Measurements from ENCODE around the gene NDC80. TPM values are rescaled to one million over a fixed set of nuclear protein-coding genes. Genes with fewer than 3 reads are reported as not detected.
"Not testable (repeated sequence)": the region's sequence is repeated elsewhere in the genome, so short reads cannot be mapped to it uniquely, and the experiment has no call there.

Gene NDC80
- polyA plus RNA-seq (2013, experiment 1 of 2; ENCODE audit: insufficient read length) = 54.4 TPM
- polyA plus RNA-seq (2013, experiment 2 of 2; ENCODE audit: insufficient read length) = 5.9 TPM

DNA sequence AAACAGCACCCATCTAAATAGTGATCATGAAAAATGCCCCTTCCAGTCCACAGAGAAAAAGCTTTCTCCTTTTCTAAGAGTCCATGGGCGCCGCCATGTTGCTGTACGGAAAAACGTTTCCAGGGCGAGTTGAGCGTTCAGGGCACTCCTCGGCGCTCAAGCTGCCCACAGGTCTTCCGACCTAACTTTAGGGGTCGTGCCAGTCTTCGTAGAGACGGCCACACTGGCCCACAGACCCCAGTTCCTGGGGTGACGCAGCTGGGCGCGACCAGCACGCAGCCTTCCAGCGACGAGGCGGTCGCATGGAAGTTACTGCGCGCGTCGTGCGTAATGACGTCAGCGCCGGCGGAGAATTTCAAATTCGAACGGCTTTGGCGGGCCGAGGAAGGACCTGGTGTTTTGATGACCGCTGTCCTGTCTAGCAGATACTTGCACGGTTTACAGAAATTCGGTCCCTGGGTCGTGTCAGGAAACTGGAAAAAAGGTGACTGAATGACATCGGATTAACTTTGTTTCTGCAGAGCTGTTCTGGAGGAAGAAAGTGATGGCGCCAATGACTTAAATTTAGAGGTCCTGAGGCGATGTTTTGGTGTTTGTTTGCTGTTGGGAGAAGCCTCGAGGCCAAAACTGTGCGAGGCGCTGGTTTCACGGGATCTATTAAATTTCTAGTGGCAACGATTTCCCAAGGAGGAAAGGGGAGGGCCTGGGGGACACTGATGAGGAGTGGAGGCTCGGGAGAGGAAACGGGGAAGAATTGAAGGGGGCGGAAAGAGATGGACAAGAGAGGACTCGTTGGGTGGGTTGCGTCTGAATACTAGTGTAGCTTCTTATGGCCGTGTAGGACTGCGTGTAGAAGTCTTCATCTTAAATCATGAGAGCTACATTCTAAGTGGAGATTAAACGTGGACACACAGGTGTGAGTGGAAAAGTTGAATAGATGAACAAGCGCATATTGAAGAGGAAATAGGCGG is at the start of gene NDC80, which contains the start of gene METTL4:
Gene NDC80 (plus strand): TSS at position 358 of the 971 bp plus-strand sequence. CDS start 1,429 bp downstream, outside the sequence.
Gene METTL4 (minus strand): TSS at position 306 of the 971 bp plus-strand sequence. CDS start 4,289 bp downstream, outside the sequence.
- DNase-seq = peak; percentile 89

DNA sequence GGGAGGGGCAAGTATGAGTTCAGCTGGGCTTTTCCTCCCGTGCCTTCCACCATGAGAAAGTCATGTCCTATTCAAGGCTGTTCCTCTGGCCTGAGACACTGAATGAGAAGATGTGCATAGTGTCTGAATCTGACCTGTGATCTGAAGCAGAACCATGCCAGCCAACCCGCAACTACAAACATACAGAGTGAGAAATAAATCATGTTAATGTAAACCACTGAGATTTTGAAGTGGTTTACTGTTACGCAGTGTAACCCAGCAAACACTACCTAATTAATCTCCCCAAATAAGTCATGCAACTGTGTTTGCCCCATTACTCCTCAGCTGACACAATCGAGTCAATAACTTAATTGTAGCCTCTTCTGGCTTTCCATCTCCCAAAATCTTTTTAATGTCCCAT is 49.2 kb upstream of the NDC80 start:
- DNase-seq = no peak

DNA sequence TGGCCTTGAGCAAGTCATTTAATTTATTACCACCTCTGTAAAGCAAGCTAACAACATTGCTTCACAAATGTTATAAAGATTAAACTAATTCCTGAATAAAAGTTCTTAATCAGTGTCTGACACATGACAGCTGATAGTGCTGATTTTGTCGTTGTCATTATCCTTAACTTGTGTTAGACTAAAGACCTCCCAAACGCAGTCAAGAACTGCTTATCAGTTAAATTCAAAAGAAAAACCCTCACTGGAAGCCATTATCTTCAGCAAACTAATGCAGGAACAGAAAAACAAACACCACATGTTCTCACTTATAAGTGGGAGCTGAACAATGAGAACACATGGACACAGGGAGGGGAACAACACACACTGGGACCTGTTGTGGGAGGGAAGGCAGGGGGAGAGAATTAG is 46.6 kb upstream of the NDC80 start:
- not testable (repeated sequence) for DNase-seq

DNA sequence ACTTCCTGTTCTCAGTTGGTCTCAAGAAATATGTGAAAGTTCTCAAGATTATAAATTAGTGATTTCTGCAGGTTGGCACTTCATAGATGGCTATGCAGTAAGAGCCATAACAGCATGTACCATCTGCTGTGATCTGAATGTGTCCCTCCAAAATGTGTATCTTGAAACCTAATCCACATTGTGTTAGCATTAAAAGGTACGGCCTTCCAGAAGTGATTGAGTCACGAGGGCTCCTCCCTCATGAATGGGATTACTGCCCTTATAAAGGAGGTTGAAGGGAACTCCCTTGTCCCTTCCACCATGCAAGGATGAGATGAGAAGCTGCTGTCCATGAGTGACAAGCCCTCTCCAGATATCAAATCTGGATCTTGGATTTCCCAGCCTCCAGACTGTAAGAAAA is 45.0 kb upstream of the NDC80 start:
- no peak for DNase-seq

DNA sequence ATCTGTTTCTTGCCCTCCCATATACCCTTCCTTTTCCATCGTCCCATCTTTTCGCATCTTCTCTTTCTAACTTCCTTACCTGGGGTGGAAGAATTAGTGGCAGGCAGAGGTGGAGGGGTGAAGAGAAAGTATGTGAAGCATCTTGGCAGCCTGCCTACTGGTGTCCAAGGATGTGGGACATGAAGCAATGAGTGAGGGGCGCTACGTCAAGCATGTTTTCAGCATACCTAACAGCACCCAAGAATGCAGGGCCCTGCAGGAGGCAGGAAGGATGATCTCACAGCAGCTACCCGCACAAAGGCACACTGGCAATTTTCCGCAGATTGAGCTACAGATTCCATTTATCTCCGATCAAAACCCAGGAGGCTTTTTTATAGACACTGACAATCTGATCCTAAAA is 42.2 kb upstream of the NDC80 start:
- peak; percentile 52 for DNase-seq

DNA sequence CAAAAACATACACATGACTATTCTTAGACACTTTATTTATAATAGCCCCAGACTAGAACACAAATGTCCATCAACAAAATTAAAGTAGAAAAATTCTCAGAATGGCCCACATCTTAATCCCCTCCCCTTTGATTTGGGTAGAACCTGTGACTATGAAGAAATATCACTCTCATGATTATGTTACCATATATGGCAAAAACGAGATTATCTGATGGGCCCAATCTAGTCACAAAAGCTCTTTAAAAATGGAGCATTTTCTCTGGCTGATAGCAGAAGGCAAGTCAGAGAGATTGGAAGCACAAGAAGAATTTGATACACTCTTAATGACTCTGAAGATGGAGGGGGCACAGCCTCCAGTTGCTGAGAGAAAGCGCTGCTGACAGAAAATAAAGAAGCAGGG is 39.6 kb upstream of the NDC80 start:
- DNase-seq = no peak

DNA sequence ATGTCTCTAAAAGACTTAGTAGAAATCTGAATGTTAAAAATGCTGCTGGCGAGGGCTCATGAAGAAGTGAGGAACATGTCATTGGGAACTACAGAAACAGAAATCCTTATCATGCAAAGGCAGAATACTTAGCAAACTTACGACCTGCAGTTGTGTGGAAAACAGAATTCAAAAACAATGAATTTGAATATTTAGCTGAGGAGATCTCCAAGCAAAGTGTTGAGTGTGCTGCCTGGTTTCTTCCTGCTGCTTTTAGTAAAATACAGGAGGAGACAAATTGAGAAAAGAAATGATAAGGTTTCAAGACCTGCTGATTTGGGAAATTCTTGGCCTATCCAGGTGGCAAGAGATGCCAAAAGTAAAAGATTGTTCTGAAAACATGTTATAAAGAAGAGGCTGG is 38.6 kb upstream of the NDC80 start:
- no peak for DNase-seq

DNA sequence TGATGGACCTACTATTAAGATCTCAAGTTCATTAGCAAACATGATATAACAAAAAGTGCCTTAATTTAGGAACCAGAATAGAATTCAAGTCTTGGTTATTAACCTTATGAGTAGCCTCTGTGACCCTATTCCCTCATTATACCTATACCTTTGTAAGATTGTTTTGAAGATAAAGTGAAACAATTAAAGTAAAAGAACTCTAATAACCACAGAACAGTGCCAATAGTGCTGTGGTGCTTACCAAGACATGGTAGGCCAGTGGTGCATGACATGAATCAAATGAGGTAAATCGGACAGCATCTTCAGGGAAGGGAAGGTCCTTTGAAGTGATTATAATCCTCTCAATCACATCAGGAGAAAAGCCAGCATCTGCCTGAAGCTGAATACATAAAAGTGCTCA is 36.5 kb upstream of the NDC80 start:
- DNase-seq = no peak

DNA sequence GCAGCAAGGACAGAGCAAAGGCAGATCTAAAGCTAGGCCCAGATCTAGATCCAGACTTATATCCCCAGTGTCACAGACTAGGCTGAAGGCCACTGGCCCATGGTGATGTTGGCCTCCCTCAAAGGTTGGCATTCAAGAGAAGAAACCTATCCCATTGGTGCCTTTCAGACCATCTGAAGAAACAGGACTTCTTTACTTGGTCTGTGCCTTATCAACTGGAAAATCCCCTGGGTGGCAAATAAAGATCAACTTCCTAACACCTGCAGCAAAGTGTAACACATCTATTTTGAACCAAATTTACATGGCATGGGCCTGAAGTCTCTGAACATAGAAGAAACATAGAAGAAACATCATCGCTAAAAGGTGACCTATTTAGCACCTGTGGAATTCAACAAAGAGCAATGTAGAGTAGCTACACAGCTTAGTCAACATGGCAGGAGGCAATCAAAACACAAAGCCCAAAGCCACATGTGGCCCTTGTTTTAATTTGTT is 35.9 kb upstream of the NDC80 start:
- DNase-seq = no peak

DNA sequence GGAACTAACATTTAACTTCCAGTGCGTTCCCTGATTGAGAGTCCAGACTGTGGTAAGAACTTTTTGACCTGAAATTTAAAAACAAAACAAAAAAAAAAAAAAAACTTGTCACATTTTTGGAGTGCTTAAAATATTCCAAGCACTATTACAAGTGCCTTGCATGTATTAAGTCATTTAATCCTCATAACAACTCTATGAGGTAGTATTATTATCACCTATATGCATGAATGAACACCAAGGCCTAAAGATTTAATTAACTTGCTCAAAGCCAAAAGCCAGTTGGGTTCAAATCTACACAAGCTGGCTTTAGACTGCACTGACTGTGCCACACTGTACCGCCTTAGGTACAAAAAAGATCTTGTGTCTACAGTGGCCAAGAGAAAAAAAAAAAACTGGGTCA is 35.3 kb upstream of the NDC80 start:
- no peak for DNase-seq

DNA sequence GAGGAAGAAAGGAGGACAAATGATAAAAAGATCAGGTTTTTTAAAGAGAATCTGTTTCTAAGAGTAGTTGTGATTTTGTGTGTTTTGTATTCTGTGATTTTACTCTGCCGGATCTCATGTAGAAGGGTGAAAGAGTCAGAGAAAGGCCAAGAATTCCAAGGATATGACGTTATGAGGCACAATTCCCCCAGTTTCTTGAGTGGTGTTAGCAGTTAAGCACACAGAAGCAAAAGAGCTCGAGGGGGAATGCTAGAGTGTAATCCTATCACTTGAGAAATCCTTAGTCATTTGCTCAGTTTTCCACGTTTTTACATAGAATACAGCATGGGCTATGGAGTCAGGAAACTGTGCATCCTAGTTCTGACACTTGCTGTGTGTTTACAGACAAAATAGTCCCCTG is 34.9 kb upstream of the NDC80 start:
- DNase-seq = peak; percentile 82

DNA sequence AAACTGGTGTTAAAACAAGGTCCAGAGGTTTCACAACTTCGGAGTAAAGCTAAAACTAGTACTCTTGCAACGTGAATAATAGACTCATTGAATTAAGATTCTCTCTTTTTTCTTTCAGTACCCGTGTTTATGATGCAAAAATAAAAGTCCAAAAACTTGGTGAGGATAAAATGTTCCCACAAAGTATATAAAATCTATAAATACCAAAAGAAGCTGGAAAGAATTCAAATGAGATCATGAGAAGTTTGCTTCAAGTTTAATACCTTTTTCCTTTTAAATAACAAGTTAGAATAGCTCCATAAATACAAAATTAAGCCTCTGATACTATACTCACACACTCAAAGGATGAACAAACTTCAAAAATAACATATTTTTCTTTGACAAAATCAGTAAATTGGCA is 34.1 kb upstream of the NDC80 start:
- DNase-seq = no peak

DNA sequence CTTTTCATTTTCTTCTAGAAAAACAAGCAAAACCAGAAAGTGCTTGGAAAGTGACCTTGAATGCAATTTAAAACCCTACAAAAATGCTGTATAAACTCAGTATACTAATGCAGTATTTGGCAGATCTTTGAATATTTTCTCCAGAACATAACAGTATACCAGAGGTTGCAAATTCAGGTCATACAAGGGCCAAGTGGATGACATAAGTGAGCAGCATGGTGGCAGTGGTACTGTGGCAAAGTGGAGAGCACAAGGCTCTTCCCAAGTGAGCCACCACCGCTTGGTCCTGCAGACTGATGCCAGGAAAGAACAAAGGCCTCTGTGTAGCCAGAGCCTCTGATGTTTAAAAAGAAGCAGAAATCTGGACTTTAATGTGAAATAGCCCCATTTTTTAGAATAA is 33.1 kb upstream of the NDC80 start:
- no peak for DNase-seq

DNA sequence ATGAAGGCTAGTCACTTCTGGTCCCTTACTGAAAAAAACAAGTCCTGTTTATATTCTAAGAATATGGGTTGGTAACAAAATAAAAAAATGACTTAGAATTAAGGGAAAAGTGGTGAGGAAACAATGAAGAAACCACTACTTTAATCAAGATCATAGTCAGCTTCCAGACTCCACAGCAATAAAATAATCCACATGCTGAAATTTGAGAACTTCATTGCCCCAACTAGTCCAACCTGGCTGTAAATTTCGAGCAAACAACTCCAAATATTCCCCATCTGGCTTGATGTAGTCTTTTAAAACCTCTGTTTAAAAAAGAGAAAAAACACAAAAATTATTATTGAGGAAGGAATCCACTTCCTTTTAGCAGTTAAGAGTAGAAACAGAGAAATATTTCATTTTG is 32.5 kb upstream of the NDC80 start:
- DNase-seq = no peak

DNA sequence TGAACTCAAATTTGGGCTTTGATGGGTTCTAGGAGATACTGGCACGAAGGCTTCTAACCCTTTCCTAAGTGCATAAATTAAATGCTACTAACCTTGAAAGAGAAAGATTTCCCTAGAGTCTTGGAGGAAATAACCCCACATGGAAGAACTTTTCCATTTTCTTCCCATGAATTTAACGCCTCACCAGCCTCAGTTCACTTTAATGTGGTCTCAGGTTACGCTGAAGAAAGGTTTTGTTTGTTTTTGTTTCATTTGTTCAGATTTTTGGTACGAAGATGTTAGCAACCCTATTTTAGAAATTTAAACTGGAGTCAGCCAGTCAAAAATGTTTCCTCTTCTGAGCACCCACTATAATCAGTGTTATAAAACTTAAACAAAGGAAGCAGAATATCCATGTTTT is 30.8 kb upstream of the NDC80 start:
- no peak for DNase-seq

DNA sequence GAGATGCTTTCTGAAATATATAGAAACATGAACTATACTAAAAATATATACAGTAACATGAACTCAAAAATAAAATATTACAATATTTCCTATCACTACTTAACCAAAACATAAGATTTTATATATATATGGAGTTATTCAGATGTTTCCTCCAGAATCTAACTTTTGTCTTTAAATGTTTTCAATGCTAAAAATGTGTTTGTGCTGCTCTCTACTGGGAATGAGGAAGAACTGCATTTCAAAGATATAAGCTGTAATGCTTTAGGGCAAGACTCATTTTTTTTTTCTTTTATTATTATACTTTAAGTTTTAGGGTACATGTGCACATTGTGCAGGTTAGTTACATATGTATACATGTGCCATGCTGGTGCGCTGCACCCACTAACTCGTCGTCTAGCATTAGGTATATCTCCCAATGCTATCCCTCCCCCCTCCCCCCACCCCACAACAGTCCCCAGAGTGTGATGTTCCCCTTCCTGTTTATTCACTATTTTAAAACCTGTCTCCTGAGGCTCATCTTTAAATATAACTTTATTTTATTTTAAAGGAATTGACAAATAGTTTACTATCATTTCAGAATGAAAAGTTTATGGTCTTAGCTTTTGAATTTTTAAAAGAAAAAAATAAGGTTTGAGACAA is 29.3 kb upstream of the NDC80 start:
- peak; percentile 50 for DNase-seq

DNA sequence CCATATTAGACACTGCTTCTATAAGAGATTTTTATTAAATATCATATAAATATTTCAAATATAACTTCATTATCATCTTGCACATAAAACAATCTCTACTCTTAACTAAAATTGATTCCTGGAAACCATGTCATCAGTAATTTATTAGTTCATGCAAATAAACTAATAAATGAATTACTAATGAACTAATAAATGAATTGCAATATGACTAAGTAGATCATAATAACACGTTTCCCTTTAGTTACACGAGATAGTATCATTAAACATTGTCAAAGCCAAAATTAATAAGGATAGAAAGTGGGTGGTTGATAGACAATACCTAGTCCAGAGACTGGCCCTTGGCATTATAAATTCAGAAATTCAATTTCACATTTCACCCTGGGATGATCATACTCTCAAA is 26.2 kb upstream of the NDC80 start:
- DNase-seq = no peak

DNA sequence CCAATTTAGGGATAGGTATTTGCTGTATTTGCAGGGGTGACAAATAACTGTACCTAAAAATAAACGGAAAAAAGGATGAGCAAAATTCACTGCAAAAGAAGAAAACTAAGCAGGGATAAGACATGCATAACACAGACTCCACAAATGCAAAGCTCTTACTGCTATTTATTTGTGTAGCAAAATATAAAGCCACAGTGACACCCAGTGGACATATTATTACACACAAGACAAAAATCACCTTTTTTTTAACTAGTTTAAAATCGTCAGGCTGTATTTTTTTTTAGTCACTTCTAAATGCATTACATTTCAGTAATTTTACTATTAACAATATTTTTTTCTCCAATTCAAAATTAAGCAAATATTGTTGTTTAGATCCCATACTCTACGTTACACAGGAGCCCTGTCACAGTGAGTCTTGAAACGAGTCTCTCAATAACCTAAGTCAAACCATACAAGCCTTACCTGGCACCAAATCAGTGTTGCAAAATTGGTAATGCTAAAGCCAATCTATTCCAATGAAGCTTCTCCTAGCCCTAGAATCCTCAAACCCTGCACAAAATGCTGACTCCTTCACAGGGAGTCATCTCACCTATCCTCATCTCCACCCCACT is 23.8 kb upstream of the NDC80 start:
- DNase-seq = peak; percentile 54

DNA sequence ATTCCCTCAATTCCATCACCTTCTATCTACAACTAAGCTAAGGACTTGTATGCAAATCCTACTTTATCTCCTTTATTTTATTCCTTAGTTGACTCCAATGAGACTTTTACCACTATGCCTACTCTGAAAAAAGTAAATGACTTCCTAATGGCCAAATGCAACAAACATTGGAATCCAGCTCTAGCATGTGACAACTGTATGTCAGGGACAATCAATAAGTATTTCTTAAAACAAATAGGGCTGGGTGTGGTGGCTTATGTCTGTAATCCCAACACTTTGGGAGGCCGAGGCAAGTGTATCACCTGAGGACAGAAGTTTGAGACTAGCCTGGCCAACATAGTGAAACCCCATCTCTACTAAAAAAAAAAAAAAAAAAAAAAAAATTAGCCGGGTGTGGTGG is 21.9 kb upstream of the NDC80 start:
- no peak for DNase-seq

DNA sequence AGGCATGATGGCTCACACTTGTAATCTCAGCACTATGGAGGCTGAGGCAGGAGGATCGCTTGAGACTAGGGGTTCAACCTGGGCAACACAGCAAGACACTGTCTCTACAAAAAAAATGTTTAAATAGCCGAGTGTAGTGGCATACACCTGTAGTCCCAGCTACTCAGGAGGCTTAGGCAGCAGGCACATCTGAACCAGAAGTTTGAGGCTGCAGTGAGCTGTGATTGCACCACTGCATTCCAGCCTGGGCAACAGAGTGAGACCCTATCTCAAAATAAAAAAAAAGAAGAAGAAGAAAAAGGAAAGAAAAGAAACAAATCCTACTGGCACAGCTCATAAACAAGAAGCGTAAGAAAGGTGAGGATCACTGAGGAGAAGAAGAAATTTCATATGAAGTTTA is 19.9 kb upstream of the NDC80 start:
- no peak for DNase-seq

DNA sequence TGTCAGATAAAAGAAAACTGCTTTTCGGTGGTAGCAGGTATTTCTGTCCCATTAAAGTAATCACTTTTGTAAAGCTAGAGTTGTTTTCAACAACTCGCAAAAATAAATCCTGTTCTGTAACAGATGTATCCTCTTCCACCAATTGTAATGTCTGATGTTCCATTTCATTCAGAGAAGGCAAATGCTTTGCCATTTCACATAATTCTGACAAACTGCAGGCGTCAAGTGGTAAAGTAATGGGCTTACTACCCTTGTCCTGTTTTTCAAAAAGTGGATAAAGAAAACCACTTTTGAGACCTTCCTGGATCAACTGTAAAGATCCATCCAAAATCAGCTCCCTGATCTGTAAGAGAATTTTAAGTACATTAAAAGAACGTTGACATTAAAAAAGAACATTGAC is 16.7 kb upstream of the NDC80 start:
- no peak for DNase-seq

DNA sequence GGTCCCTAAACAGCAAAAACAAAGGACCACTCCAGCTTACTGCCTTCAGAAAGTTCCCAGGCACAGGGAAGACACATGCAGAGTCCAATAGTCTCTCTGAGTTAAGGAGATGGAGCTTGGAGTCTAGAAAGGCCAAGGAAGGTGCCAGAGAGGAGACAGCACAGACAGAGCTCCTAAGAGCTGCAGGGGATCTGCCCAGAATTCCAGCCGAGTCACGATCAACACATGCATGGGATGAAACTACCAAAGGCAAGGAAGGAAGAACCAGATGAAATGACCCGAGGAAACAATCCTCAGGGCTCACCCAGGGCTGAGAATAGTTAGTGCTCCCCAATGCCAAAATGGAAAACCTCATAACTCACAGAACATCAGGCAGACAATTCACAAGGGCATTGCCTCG is 15.5 kb upstream of the NDC80 start:
- no peak for DNase-seq

DNA sequence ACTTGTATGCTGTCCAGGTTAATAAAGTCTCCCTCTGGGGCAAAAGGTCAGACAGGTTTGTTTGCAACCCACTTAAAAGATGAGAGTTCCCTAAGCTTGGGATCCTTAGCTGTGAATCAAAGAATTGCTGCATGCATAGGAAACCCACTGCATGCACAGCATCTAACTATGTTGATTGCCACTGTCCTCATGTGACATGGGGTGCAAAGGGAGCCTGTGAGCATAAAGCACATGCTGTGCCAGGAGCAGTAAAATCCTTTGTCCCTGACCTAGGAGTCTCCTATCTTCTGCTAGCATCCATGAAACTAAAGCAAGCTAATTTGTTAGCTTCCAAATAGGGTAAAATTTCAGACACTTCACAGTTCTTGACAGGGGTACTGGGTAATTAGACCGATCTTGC is 13.8 kb upstream of the NDC80 start:
- DNase-seq = no peak

All from fibroblast of skin of back (primary cell).